Measurements from ENCODE around the gene SCRN2. TPM values are rescaled to one million over a fixed set of nuclear protein-coding genes. Genes with fewer than 3 reads are reported as not detected.

The SCRN2 gene
- total RNA-seq (10 to 100 TPM; 22.5 to 28.8 (median 23.4) TPM), polyA plus RNA-seq (10 to 100 TPM; 36.0 to 44.6 (median 42.6) TPM)

- peak; percentile 94 for DNase-seq
- 0% methylated on average over 55 of the region's 55 CpGs for WGBS, 2 donors
- H3K27ac ChIP-seq = peak within 1 kb of the TSS; percentile 63 to 80 (median 76)
- TF ChIP-seq CTCF (IDR thresholded peaks at IDR 0.05) = peak; percentile 96 to 99 (median 98)
- no peak for TF ChIP-seq POLR2A (IDR thresholded peaks at IDR 0.05)
- peak in 2 of 4 donors; percentile 48 to 57 for TF ChIP-seq POLR2AphosphoS5 (IDR thresholded peaks at IDR 0.05)
- intact Hi-C loops (cut with DNase I) = loop anchor here (1.0 to 10.0 kb wide), 4 partner anchors 49 to 294 kb away; no protein-coding TSS in a partner anchor
- H3K4me1 ChIP-seq = peaks cover 0 to 22% (median 18%) of the 10 kb centered on the region in 4 donors
- H3K4me3 ChIP-seq = peak within 1 kb of the TSS; percentile 71 to 91 (median 80)
- H3K27me3 ChIP-seq = peaks cover 5 to 10% (median 9%) of the 10 kb centered on the region in 3 donors
- H3K9me3 ChIP-seq = no peaks in the 10 kb centered on the region
- H3K36me3 ChIP-seq = peaks cover 0 to 31% (median 9%) of the 10 kb centered on the region in 4 donors
Measured at GRCh38 chr17:47840742-47841487, at the start of gene SCRN2. TSS of gene SCRN2 (minus strand) at chr17:47841273. CDS start at chr17:47840843, 430 bp downstream.

GRCh38 chr17:47889734-47890529 lies 48.9 kb upstream of the SCRN2 start:
- intact Hi-C loops (cut with DNase I) = loop anchor here (1.0 kb wide), 1 partner anchor 49 kb away; the partner anchor contains the start of gene SCRN2
- Histone ChIP-seq H3K27me3 (no peaks in the 10 kb centered on the region), H3K9me3 (no peaks in the 10 kb centered on the region), H3K4me3 (no peak overlapping the region), H3K36me3 (no peaks in the 10 kb centered on the region), H3K4me1 (peaks cover 0 to 11% (median 8%) of the 10 kb centered on the region in 4 donors), H3K27ac (no peak overlapping the region)
- WGBS, 2 donors = 39 to 45% methylated on average over 11 of the region's 11 CpGs
- peak; percentile 87 to 98 (median 96) for TF ChIP-seq CTCF (IDR thresholded peaks at IDR 0.05)
- TF ChIP-seq POLR2A (IDR thresholded peaks at IDR 0.05) = no peak
- peak; percentile 92 for DNase-seq

- Histone ChIP-seq H3K27me3 (peaks cover 0 to 8% (median 7%) of the 10 kb centered on the region in 3 donors), H3K4me3 (no peak overlapping the region), H3K9me3 (no peaks in the 10 kb centered on the region), H3K4me1 (no peaks in the 10 kb centered on the region), H3K27ac (no peak overlapping the region), H3K36me3 (no peaks in the 10 kb centered on the region)
- intact Hi-C loops (cut with DNase I) = no loop called here
- no peak for DNase-seq
- TF ChIP-seq POLR2AphosphoS5 (IDR thresholded peaks at IDR 0.05) = no peak
- no peak for TF ChIP-seq CTCF (IDR thresholded peaks at IDR 0.05)
- TF ChIP-seq POLR2A (IDR thresholded peaks at IDR 0.05) = no peak
- TF ChIP-seq EP300 (IDR thresholded peaks at IDR 0.05) = no peak
- WGBS, 2 donors = 78 to 83% methylated on average over 6 of the region's 6 CpGs
Measured at GRCh38 chr17:47888293-47888692, 47.2 kb upstream of the SCRN2 start.

GRCh38 chr17:47884905-47885730 lies 44.0 kb upstream of the SCRN2 start:
- no peak overlapping the region for H3K27ac ChIP-seq
- no peak overlapping the region for H3K4me3 ChIP-seq
- 13 to 46% methylated on average over 11 of the region's 11 CpGs for WGBS, 2 donors
- peaks cover 0 to 8% (median 0%) of the 10 kb centered on the region in 4 donors for H3K4me1 ChIP-seq
- peaks cover 0 to 8% (median 7%) of the 10 kb centered on the region in 3 donors for H3K27me3 ChIP-seq
- H3K9me3 ChIP-seq = no peaks in the 10 kb centered on the region
- no peak for TF ChIP-seq POLR2A (IDR thresholded peaks at IDR 0.05)
- no peak for TF ChIP-seq POLR2AphosphoS5 (IDR thresholded peaks at IDR 0.05)
- TF ChIP-seq EP300 (IDR thresholded peaks at IDR 0.05) = no peak
- no peak for TF ChIP-seq CTCF (IDR thresholded peaks at IDR 0.05)
- intact Hi-C loops (cut with DNase I) = no loop called here
- no peaks in the 10 kb centered on the region for H3K36me3 ChIP-seq
- DNase-seq = no peak

All from sigmoid colon (tissue), 7 donors.